Measurements from ENCODE around the gene PTPN1.

Gene PTPN1

GRCh38 chr20:50592282-50593004, 82.3 kb downstream of the PTPN1 start:
- H3K4me3 ChIP-seq (ENCODE audit: low read depth, low read length): no peak overlapping the region
- in situ Hi-C loops (cut with HindIII; ENCODE audit: low sequenced_read_pairs): no loop called here
- no peak for TF ChIP-seq CTCF (IDR thresholded peaks at IDR 0.05; ENCODE audit: low read depth, low read length, missing control alignments)
- peak; percentile 16 for DNase-seq (ENCODE audit: low read depth)

- no peak for TF ChIP-seq CTCF (IDR thresholded peaks at IDR 0.05; ENCODE audit: low read depth, low read length, missing control alignments)
- no peak for DNase-seq (ENCODE audit: low read depth)
- in situ Hi-C loops (cut with HindIII; ENCODE audit: low sequenced_read_pairs): no loop called here
- H3K4me3 ChIP-seq (ENCODE audit: low read depth, low read length): no peak overlapping the region
Measured at GRCh38 chr20:50593005-50593335, 82.8 kb downstream of the PTPN1 start.

GRCh38 chr20:50594231-50594590, 84.0 kb downstream of the PTPN1 start:
- DNase-seq (ENCODE audit: low read depth): no peak
- in situ Hi-C loops (cut with HindIII; ENCODE audit: low sequenced_read_pairs): no loop called here
- no peak for TF ChIP-seq CTCF (IDR thresholded peaks at IDR 0.05; ENCODE audit: low read depth, low read length, missing control alignments)
- H3K4me3 ChIP-seq (ENCODE audit: low read depth, low read length): no peak overlapping the region

DNA sequence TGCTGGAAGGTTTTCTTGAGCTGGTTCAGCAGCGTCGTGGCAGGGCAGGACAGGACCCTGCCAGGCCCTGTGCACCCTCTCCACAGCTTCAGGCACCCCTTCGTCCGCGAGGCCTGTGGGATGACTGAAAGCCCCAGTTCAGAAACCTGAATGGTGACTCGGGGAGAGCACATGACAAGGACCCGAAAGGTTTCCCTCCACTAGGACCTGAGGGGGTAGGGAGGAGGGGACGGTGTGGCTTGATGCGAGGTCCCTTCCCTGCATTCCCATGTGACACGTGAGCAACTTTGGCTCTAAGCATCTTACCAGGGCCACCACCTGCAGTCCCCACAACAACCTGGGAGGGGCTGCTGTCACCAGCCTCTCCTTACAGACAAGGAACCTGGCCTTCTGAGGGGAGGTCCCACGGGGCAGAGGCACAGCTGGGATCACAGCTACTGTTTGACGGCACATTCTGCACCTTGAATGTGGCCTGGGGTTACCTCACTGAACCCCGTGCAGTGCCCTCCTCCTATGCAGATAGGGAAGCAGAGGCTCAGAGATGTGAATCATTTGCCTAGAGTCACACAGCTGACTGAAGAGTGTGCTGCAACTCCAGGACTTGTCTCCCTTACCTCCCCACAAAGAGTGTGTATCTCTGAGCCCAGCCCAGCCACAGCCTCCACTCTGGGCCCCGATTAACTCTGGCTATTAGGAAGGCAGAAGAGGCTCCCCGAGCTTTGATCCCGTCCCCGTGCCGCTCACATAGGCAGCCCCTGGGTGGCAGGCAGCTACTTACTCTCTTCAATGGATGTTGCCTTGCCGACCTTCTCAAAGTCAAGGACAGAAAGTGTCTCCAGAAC, 84.6 kb downstream of the PTPN1 start:
- no peak for DNase-seq (ENCODE audit: low read depth)
- TF ChIP-seq CTCF (IDR thresholded peaks at IDR 0.05; ENCODE audit: low read depth, low read length, missing control alignments): no peak
- in situ Hi-C loops (cut with HindIII; ENCODE audit: low sequenced_read_pairs): no loop called here
- no peak overlapping the region for H3K4me3 ChIP-seq (ENCODE audit: low read depth, low read length)

- in situ Hi-C loops (cut with HindIII; ENCODE audit: low sequenced_read_pairs): no loop called here
- H3K4me3 ChIP-seq (ENCODE audit: low read depth, low read length): no peak overlapping the region
- no peak for DNase-seq (ENCODE audit: low read depth)
- no peak for TF ChIP-seq CTCF (IDR thresholded peaks at IDR 0.05; ENCODE audit: low read depth, low read length, missing control alignments)
Measured at GRCh38 chr20:50595433-50595895, 85.3 kb downstream of the PTPN1 start.

GRCh38 chr20:50595988-50596693, 86.0 kb downstream of the PTPN1 start:
- TF ChIP-seq CTCF (IDR thresholded peaks at IDR 0.05; ENCODE audit: low read depth, low read length, missing control alignments): no peak
- in situ Hi-C loops (cut with HindIII; ENCODE audit: low sequenced_read_pairs): no loop called here
- no peak overlapping the region for H3K4me3 ChIP-seq (ENCODE audit: low read depth, low read length)
- DNase-seq (ENCODE audit: low read depth): no peak

Measured in astrocyte of the cerebellum (primary cell).